Ishikawa (cell line): ENCODE results near the gene KLHDC8A.

ENCODE experiments used
- CEBPB ChIP-seq: IDR thresholded peaks from 2 replicates; pipeline ENCODE4 v1.6.1; 2012
- CREB1 ChIP-seq: IDR thresholded peaks from 2 replicates; pipeline ENCODE4 v1.6.1; 2012; ENCODE audit warnings: low read depth
- EGR1 ChIP-seq: IDR thresholded peaks from 2 replicates; pipeline ENCODE4 v1.6.1; 2012
- EP300 ChIP-seq: IDR thresholded peaks from 2 replicates; pipeline ENCODE4 v1.6.1; 2012; ENCODE audit warnings: borderline replicate concordance
- FOXM1 ChIP-seq: IDR thresholded peaks from 2 replicates; pipeline ENCODE4 v1.6.1; 2012; ENCODE audit warnings: low read depth, borderline replicate concordance
- MAX ChIP-seq: IDR thresholded peaks from 2 replicates; pipeline ENCODE4 v1.6.1; 2012
- NFIC ChIP-seq: IDR thresholded peaks from 2 replicates; pipeline ENCODE4 v1.6.1; 2012
- RAD21 ChIP-seq: IDR thresholded peaks from 2 replicates; pipeline ENCODE4 v1.6.1; 2012; ENCODE audit warnings: low read depth
- REST ChIP-seq: IDR thresholded peaks from 2 replicates; pipeline ENCODE4 v1.6.1; 2012; ENCODE audit warnings: low read depth, mild to moderate bottlenecking
- TAF1 ChIP-seq: IDR thresholded peaks from 2 replicates; pipeline ENCODE4 v1.6.1; 2012; ENCODE audit warnings: low read depth, mild to moderate bottlenecking
- TCF12 ChIP-seq: IDR thresholded peaks from 2 replicates; pipeline ENCODE4 v1.6.1; 2012; ENCODE audit warnings: low read depth
- TEAD4 ChIP-seq: IDR thresholded peaks from 2 replicates; pipeline ENCODE4 v1.6.1; 2012
- YY1 ChIP-seq: IDR thresholded peaks from 2 replicates; pipeline ENCODE4 v1.6.1; 2012; ENCODE audit warnings: low read depth
- ZBTB7A ChIP-seq: IDR thresholded peaks from 2 replicates; pipeline ENCODE4 v1.6.1; 2012; ENCODE audit warnings: low read depth
- TF ChIP-seq, protein P1 (sequence below): IDR thresholded peaks from 2 replicates; pipeline ENCODE4 v1.6.1; 2012

KLHDC8A gene

DNA sequence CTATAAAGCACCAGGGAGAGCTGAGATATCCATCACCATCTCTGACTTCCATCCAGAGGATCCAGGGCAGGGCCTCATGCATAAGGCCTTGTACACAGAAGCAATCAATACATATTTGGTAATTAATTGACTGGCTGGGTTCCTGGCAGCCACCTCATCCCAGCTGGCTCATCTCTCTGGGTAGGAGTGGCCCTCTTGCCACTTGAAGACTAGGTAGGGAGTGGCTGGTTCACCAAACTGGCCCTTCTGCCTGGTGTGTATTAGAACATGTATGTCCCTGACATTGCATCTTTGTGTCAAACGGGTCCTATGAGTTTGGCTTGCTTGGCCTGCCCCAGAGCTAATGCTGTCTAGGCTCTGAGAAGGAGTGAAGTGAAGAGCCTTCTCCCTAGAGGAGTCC, 47.0 kb downstream of the KLHDC8A start:
- no peak for TF ChIP-seq YY1

- no peak for TF ChIP-seq YY1
- TF ChIP-seq RAD21 = no peak
- no peak for TF ChIP-seq FOXM1
- no peak for TF ChIP-seq MAX
- no peak for TF ChIP-seq CEBPB
- TF ChIP-seq TCF12 = no peak
- TF ChIP-seq EP300 = no peak
- TF ChIP-seq REST = no peak
- no peak for TF ChIP-seq CREB1
- TF ChIP-seq TAF1 = no peak
- TF ChIP-seq NFIC = no peak
- TF ChIP-seq TEAD4 = no peak
- TF ChIP-seq ZBTB7A = no peak
Observed at GRCh38 chr1:205306929-205307566, 49.7 kb downstream of the KLHDC8A start.

DNA sequence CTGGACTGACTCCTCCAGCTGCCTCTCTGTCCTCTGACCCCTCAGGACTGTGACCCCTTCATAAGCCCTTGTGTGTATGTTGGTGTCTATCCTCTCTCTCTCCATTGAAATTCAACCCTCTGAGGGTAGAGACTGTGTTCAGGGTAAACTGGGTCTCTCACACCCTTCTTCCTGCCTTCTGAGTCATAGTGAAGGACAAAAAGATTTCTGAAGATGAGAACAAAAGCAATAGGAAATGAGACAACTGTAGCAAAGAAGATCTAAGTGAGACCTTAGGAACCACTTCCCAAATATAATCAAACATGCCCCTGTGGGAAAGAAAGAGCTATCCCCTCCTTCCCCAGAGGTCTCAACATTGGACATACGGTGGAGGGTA, 52.0 kb downstream of the KLHDC8A start:
- TF ChIP-seq, protein P1, sequence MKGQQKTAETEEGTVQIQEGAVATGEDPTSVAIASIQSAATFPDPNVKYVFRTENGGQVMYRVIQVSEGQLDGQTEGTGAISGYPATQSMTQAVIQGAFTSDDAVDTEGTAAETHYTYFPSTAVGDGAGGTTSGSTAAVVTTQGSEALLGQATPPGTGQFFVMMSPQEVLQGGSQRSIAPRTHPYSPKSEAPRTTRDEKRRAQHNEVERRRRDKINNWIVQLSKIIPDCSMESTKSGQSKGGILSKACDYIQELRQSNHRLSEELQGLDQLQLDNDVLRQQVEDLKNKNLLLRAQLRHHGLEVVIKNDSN = no peak
- TF ChIP-seq FOXM1 (no peak), ZBTB7A (no peak), RAD21 (no peak), TAF1 (no peak), EP300 (no peak), TCF12 (no peak), YY1 (no peak), TEAD4 (no peak), REST (no peak), MAX (no peak), EGR1 (no peak), CEBPB (no peak), CREB1 (no peak)

DNA sequence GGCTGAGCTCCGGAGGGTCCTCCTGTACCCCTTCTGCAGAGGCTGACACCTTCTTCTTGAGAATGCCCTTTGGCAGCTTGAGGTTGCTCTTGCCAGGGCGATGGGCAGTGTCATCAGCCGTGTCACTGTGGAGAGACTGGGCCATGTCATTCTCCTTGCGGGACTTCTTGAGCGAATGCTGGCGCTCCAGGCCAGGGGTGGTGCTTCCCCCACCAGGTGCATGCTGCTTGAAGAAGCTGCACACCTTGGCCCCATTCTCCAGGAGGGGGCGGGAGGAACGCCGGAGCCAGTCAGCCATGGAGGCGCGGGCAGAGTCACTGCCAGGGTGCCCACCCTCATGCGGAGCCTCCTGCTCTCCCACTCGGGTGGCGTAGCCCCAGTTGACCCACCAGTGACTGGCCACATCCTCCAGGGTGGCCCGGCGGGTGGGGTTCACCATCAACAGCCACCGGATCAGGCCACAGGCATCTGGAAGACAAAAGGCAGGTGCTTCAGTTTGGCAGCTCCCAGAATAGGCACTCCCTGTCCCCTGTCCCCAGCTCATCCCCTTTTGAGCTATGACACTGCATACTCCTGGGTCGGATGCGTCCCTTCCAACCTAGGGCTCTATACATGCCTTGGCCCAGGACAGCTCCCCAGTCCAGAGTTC, 52.6 kb downstream of the KLHDC8A start:
- TF ChIP-seq EGR1 = no peak
- TF ChIP-seq MAX = 0 out of 2 replicates have a peak, but pooled peaks have one; percentile 30
- TF ChIP-seq TCF12 = 0 out of 2 replicates have a peak, but pooled peaks have one; percentile 13
- TF ChIP-seq EP300 = no peak

DNA sequence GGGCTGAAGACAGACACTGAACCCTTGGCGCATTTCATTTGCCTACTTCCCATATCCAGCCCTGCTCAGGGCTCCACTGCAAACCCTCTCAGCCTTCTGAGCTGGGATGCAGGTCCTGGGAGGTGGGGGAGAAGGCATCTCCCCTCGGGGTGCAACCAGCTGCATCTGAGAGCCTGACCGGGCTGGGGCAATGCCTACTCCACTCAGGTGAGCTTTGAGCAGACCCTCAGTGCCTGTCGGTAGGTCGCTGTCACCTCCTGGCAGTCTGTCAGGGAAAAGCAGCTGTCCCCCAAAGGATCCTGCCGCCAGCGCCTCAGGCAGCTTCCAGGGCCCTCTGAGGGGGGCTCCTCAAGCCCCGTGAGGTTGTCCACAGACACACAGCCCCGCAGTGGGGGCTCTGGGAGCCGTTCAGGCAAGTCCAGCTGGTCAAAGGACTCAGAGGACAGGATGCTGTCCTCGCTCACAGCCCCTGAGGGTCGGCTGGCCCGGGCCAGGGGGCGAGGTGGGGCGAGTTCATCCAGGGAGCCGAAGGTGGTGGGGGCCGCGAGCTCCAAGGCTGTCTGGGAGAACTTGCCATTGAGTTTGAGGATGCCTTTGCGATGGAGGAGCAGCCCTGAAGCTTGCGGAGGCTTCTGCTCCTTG, 53.4 kb downstream of the KLHDC8A start:
- TF ChIP-seq CEBPB (no peak), ZBTB7A (0 out of 2 replicates have a peak, but pooled peaks have one; percentile 17)

DNA sequence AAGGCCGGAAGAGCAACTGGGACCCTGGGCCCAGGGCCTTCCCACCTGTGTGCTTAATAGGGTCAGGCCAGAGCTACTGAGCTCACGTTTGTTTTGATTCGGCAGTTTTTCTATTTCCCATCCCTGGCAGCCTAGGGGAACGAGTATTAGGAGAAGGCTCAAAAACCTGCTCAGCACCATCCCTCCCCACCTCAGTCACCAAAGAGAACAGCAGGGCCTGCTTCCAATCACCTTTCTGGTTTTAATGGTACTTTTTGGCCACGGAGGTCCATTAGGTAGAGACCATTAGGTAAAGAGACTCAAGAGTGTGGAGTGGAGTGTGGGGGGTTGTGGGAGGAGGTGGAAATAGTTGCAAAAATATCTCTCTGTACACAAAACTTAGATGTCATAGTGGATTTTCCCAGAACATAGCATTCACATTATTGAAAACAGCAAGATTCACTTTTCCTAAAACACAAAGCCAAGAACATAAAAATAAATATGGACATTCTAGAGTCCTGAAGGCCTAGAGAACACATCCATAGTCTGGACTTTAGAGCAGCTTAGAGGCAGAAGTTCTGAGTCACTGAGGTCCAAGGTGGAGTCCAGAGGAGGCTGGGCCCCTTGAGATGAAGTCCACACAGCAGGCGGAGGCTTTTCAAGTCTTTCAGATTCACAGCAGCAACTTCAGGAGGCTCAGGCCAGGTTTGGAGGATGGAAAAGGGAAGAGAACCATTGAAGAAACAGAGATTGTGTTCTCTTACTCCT, 54.7 kb downstream of the KLHDC8A start:
- TF ChIP-seq TEAD4 (no peak), CREB1 (no peak), ZBTB7A (peak; percentile 24; the same call in 1 of the 2 replicates), REST (no peak), MAX (no peak), EP300 (no peak), TAF1 (no peak)
